GM19238 (cell line): ENCODE results near the gene NEURL2.
"Not testable (repeated sequence)": the region's sequence is repeated elsewhere in the genome, so short reads cannot be mapped to it uniquely, and the experiment has no call there.

ENCODE experiments used
- DNase-seq: peaks from one replicate; pipeline ENCODE4 v3.0.0; 2011; ENCODE audit warnings: low spot score; ENCODE audit not compliant: insufficient read length

The NEURL2 gene

DNA sequence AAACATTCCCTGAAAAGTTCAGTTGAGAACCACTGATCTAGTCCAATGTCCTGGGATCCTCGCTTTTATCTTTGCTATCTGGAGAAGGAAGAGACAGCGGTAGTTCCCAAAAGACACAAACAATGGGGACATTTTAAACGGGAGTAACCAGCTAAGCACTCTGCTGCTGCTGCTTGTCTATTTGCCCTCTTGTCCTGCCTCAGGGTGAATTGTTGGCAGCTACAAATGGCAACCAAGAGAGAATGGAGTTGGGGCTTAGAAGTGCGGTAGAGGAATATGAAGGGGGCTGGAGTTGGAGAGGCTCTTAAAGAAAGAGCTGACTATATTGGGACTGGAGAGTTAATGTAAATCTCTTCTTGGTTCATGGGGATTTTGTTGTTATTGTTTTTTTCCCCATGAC, 16.4 kb downstream of the NEURL2 start:
- DNase-seq = no peak

- DNase-seq = not testable (repeated sequence)
These were observed 16.9 kb downstream of the NEURL2 start for GRCh38 chr20:45874104-45874481.

DNA sequence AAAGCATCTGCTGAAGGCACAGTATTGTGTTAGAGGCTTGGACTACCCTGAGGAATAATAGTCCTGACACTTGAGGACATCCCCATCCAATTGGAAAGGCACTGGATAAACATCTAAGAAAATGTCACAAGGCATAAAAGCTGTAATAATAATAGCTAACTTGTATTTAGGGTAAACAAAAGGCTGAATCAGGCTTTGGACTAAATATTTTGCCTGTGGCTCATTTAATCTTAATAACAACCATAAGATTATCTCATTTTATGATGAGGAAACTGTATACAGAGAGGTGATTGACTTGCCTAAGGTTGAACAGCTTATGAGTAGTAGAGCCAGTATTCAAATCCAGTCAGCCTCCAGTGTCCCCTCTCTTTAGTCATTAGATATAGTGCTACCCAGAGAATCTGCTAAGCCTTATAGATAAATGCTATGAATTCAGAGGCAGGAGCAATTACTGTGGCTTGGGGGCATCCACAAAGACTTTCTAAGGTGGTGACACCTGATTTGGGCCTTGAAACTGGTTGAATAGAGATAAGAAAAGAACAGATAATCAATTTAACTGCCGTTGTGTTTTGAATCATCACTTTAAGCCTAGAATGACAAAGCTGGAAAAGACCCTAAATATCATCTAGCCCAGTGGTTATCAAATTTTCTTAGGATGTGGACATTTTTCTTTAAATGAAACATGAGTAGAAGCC, 17.5 kb downstream of the NEURL2 start:
- DNase-seq = no peak

- DNase-seq = no peak
These were observed 18.4 kb downstream of the NEURL2 start for GRCh38 chr20:45872626-45873025.

- DNase-seq = no peak
These were observed 23.2 kb downstream of the NEURL2 start for GRCh38 chr20:45867819-45868176.

GRCh38 chr20:45867136-45867818, 23.7 kb downstream of the NEURL2 start:
- no peak for DNase-seq

- DNase-seq = no peak
These were observed 24.6 kb downstream of the NEURL2 start for GRCh38 chr20:45866454-45866853.

DNA sequence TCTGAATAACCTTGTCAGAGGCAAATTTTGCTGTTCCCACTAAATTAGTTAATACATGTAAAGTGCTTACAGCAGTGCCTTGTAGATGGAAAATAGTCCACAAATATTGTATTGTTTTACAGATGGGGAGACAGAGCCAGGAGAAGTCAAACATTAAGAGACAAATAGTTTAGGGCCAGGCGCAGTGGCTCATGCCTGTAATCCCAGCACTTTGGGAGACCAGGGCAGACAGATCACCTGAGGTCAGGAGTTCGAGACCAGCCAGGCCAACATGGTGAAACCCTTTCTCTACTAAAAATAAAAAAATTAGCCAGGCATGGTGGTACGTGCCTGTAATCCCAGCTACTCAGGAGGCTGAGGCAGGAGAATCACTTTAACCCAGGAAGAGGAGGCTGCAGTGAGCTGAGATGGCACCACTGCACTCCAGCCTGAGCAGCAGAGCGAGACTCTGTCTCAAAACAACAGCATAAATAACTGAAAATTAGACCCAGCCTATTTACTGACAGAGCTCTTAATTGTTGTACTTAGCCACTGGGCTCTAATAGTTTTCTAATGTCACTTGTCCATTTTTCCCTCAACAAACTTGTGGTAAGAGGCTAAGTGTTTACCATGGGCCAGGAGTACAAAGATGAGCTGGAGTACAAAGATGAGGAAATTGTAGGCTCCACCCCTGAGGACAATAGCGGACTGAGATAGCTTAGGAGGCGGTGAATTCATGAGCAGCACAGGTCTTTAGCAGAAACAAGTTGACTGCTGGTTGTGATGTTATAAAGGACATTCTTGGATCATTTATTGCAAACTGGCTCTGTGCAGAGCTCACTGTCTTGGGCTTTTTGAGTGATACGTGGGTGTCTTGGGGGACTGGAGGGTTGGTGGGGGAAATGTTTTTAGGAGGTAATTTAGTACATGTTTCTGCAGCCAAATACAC, 27.2 kb downstream of the NEURL2 start:
- DNase-seq = no peak

- no peak for DNase-seq
These were observed 29.6 kb downstream of the NEURL2 start for GRCh38 chr20:45861221-45862075.

DNA sequence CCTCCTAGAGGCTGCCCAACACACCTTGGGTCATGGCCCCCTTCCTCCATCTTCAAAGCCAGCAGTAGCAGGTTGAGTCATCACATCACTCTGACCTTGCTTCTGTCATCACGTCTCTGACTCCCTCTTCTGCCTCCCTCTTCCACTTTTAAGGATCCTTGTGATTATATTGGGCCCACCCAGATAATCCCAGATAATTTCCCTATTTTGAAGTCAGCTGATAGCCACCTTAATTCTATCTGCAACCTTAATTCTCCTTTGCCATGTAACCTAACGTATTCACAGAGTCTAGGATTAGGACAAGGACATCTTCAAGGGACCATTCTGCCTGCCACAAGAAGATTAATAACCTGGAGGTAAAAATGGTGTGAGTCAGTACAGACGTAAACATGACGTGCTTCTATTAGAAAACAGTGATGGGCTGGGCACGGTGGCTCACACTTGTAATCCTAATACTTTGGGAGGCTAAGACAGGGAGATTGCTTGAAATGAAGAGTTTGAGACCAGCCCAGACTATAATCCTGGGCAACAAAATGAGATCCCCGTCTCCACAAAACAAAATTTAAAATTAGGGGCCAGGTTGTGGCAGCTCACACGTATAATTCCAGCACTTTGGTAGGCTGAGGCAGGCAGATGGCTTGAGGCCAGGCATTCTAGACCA, 30.3 kb downstream of the NEURL2 start:
- DNase-seq = no peak

- DNase-seq = no peak
These were observed 31.1 kb downstream of the NEURL2 start for GRCh38 chr20:45859916-45860315.

GRCh38 chr20:45857882-45858216, 33.2 kb downstream of the NEURL2 start:
- peak; percentile 70 for DNase-seq

DNA sequence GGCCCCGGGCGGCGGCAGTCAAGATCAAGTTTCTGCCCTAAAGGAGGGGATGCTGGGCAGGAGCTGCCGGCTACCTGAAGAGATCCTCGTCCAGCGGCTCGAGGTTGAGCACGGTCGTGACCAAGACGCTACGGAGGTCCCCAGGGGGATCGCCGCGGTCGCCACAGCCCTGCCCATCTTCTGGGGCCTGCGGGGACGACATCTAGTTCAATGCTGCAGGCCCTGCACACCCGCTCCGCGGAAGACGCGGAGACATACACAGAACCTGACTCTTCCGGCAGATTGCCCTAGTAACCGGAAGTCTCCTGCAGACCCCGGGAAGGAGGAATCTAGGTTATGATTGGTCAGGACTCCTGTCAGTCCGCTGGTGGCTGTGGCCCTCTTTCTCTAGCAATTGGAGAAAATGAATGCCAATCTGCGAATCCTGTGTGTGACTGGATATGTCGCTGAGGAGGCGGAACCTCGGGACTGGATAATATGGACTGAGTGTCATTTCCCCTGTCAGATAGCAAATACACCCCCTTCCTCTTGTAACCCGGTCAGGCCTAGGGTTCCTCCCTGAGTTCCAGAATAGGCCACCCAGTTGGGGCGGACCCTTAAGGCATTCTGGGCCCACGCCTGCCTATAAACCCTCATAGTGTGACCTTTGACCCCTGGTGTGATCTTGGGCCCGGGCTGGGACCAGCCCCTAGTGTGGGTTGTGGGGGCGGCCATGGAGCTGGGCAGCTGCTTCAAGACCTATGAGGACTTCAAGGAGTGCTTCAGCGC, 33.7 kb downstream of the NEURL2 start, which contains the start of the genes ACOT8 and ZSWIM3:
Gene ACOT8, minus strand, starts transcription at position 279 of the 768 bp plus-strand sequence. Its CDS starts 77 bp downstream, at position 202.
Gene ZSWIM3, plus strand, starts transcription at position 501 of the 768 bp plus-strand sequence. Its CDS starts 212 bp downstream, at position 713.
- DNase-seq = peak; percentile 98

GRCh38 chr20:45853484-45853883, 37.5 kb downstream of the NEURL2 start:
- DNase-seq = no peak

GRCh38 chr20:45852326-45852725, 38.7 kb downstream of the NEURL2 start:
- DNase-seq = no peak

GRCh38 chr20:45851501-45851900, 39.5 kb downstream of the NEURL2 start:
- DNase-seq = no peak

- DNase-seq = no peak
These were observed 40.1 kb downstream of the NEURL2 start for GRCh38 chr20:45850926-45851325.

- DNase-seq = no peak
These were observed 40.8 kb downstream of the NEURL2 start for GRCh38 chr20:45850238-45850637.

DNA sequence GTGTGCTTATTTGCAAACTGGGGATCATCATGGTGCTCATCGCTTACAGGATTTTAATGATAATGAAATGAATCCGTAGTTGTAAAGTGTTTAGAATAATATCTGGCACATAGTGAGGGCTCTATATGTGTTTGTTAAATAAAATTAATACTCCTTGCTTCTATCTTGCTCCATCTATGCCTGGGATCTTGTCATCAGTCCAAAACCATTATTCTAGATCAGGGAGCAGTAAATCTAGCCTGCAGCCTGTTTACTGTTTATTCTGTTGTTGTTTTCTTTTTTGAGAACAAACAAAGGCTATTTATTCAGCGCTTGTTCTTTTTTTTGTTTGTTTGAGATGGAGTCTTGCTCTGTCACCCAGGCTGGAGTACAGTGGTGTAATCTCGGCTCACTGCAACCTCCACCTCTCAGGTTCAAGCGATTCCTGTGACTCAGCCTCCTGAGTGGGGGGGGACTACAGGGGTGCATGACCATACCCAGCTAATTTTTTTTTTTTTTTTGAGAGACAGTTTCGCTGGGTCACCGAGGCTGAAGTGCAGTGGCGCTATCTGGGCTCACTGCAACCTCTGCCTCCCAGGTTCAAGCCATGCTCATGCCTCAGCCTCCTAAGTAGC, 41.9 kb downstream of the NEURL2 start:
- DNase-seq = no peak
